Mucosa of rectum (tissue), 2 donors: Measurements from ENCODE around the gene ACYP2.

Source experiments
- H3K27ac ChIP-seq, 2 donors: one replicate each; pipeline ENCODE4 v1.7.0; 2013; ENCODE audit warnings: inconsistent platforms in 2 of 2, low read depth in 2 of 2, low read length in 2 of 2
- H3K27me3 ChIP-seq, 2 donors: one replicate each; pipeline ENCODE4 v1.7.0; 2013; ENCODE audit warnings: low read length in 2 of 2; ENCODE audit not compliant: control insufficient read depth in 2 of 2, insufficient read depth in 2 of 2
- H3K36me3 ChIP-seq, 2 donors: one replicate each; pipeline ENCODE4 v1.7.0; 2013; ENCODE audit warnings: low read length in 2 of 2; ENCODE audit not compliant: control insufficient read depth in 2 of 2, insufficient read depth in 2 of 2
- H3K4me1 ChIP-seq, 2 donors: one replicate each; pipeline ENCODE4 v1.7.0; 2013; ENCODE audit warnings: low read length in 2 of 2, mild to moderate bottlenecking in 1 of 2; ENCODE audit not compliant: control insufficient read depth in 2 of 2, insufficient read depth in 2 of 2
- H3K4me3 ChIP-seq, 2 donors: one replicate each; pipeline ENCODE4 v1.7.0; 2013; ENCODE audit warnings: low read length in 2 of 2
- H3K9ac ChIP-seq, 2 donors: one replicate each; pipeline ENCODE4 v1.7.0; 2013; ENCODE audit warnings: low read length in 2 of 2, low read depth in 1 of 2, mild to moderate bottlenecking in 1 of 2
- H3K9me3 ChIP-seq, 2 donors: one replicate each; pipeline ENCODE4 v1.7.0; 2013; ENCODE audit warnings: low read length in 2 of 2; ENCODE audit not compliant: control insufficient read depth in 2 of 2
- donor health status: healthy.
- donor health status: Normal muscosa, but diverticular disease.

ACYP2 gene

GRCh38 chr2:54209379-54209778, 94.0 kb downstream of the ACYP2 start:
- Histone ChIP-seq H3K9me3 (no peaks in the 10 kb centered on the region), H3K27ac (no peak overlapping the region), H3K9ac (no peak overlapping the region), H3K27me3 (no peaks in the 10 kb centered on the region), H3K4me1 (no peaks in the 10 kb centered on the region), H3K36me3 (no peaks in the 10 kb centered on the region), H3K4me3 (no peak overlapping the region)

- H3K27me3 ChIP-seq, result no peaks in the 10 kb centered on the region
- no peaks in the 10 kb centered on the region for H3K9me3 ChIP-seq
- no peak overlapping the region for H3K4me3 ChIP-seq
- no peak overlapping the region for H3K9ac ChIP-seq
- H3K4me1 ChIP-seq, result no peaks in the 10 kb centered on the region
- H3K36me3 ChIP-seq, result no peaks in the 10 kb centered on the region
- H3K27ac ChIP-seq, result no peak overlapping the region
Measured at GRCh38 chr2:54212456-54212855, 97.0 kb downstream of the ACYP2 start.

GRCh38 chr2:54213082-54213481, 97.7 kb downstream of the ACYP2 start:
- Histone ChIP-seq H3K4me1 (no peaks in the 10 kb centered on the region), H3K27me3 (no peaks in the 10 kb centered on the region), H3K9me3 (no peaks in the 10 kb centered on the region), H3K27ac (no peak overlapping the region), H3K9ac (no peak overlapping the region), H3K36me3 (no peaks in the 10 kb centered on the region), H3K4me3 (no peak overlapping the region)

GRCh38 chr2:54224997-54225396, 109.6 kb downstream of the ACYP2 start:
- no peaks in the 10 kb centered on the region for H3K27me3 ChIP-seq
- H3K4me1 ChIP-seq, result no peaks in the 10 kb centered on the region
- H3K9me3 ChIP-seq, result no peaks in the 10 kb centered on the region
- no peaks in the 10 kb centered on the region for H3K36me3 ChIP-seq
- no peak overlapping the region for H3K4me3 ChIP-seq
- H3K27ac ChIP-seq, result no peak overlapping the region
- H3K9ac ChIP-seq, result no peak overlapping the region

GRCh38 chr2:54226260-54226659, 110.8 kb downstream of the ACYP2 start:
- no peak overlapping the region for H3K9ac ChIP-seq
- H3K27ac ChIP-seq, result no peak overlapping the region
- no peak overlapping the region for H3K4me3 ChIP-seq
- H3K4me1 ChIP-seq, result no peaks in the 10 kb centered on the region
- no peaks in the 10 kb centered on the region for H3K27me3 ChIP-seq
- no peaks in the 10 kb centered on the region for H3K36me3 ChIP-seq
- no peaks in the 10 kb centered on the region for H3K9me3 ChIP-seq

GRCh38 chr2:54227798-54228197, 112.4 kb downstream of the ACYP2 start:
- Histone ChIP-seq H3K36me3 (no peaks in the 10 kb centered on the region), H3K4me3 (no peak overlapping the region), H3K9me3 (no peaks in the 10 kb centered on the region), H3K27ac (no peak overlapping the region), H3K9ac (no peak overlapping the region), H3K4me1 (no peaks in the 10 kb centered on the region), H3K27me3 (no peaks in the 10 kb centered on the region)

GRCh38 chr2:54228945-54229344, 113.5 kb downstream of the ACYP2 start:
- H3K9ac ChIP-seq, result no peak overlapping the region

GRCh38 chr2:54233832-54234649, 118.6 kb downstream of the ACYP2 start:
- Histone ChIP-seq H3K9ac (no peak overlapping the region), H3K36me3 (no peaks in the 10 kb centered on the region), H3K27ac (no peak overlapping the region), H3K27me3 (no peaks in the 10 kb centered on the region), H3K9me3 (no peaks in the 10 kb centered on the region), H3K4me3 (no peak overlapping the region), H3K4me1 (no peaks in the 10 kb centered on the region)

More at GRCh38 chr2:54228945-54229344, 113.5 kb downstream of the ACYP2 start:
- Histone ChIP-seq H3K9me3 (no peaks in the 10 kb centered on the region), H3K4me1 (no peaks in the 10 kb centered on the region), H3K27me3 (no peaks in the 10 kb centered on the region), H3K4me3 (no peak overlapping the region), H3K36me3 (no peaks in the 10 kb centered on the region), H3K27ac (no peak overlapping the region)

GRCh38 chr2:54237428-54237827, 122.0 kb downstream of the ACYP2 start:
- Histone ChIP-seq H3K27ac (no peak overlapping the region), H3K4me3 (no peak overlapping the region), H3K9me3 (no peaks in the 10 kb centered on the region), H3K27me3 (no peaks in the 10 kb centered on the region), H3K9ac (no peak overlapping the region), H3K4me1 (no peaks in the 10 kb centered on the region), H3K36me3 (no peaks in the 10 kb centered on the region)

GRCh38 chr2:54239427-54239826, 124.0 kb downstream of the ACYP2 start:
- H3K27ac ChIP-seq, result no peak overlapping the region
- no peaks in the 10 kb centered on the region for H3K36me3 ChIP-seq
- H3K9me3 ChIP-seq, result no peaks in the 10 kb centered on the region
- no peaks in the 10 kb centered on the region for H3K27me3 ChIP-seq
- H3K9ac ChIP-seq, result no peak overlapping the region
- H3K4me1 ChIP-seq, result no peaks in the 10 kb centered on the region
- no peak overlapping the region for H3K4me3 ChIP-seq
